Fibroblast of skin of back (primary cell): ENCODE measurements around the gene RETREG1.
"Not testable (repeated sequence)": the region's sequence is repeated elsewhere in the genome, so short reads cannot be mapped to it uniquely, and the experiment has no call there.

ENCODE experiments used
- DNase-seq: peaks from one replicate; pipeline ENCODE4 v3.0.0-alpha.2; 2013

RETREG1 gene

DNA sequence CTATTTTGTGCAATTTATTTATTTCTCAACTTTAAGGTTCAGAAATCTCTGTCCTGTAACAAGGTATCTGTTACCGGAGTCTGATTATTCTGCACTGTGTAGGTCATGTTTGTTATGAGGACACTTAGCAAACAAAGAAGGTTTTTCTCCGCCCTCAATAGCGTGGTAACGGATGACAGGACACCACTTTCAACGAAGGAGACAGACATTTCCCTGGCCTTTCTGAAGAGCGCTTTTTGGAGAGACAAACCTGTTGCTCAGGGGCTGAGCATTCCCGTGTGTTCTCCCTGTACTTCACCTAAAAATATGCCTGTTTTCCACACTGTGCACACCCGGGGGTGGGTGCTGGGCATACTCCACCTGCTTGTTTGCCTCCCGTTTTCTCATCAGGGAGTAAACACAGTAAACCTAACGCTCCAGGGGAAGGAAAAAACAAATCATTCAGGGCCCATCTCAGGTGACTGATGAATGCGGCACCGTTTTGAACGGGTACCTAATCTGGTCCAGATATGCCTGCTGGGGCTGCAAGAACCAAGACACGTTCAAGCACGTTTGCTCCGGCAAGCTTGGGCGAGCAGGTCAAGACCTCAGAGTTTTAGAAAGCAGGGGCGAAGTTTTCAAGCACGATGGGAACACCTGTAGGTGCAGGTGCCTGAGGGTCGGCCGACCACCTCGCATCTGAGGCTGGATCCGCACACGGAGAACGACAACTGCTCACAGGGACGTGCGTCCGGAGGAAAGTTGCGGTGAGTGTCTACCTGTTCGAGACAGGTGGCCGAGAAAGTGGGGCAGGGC lies 859 bp downstream of the RETREG1 start:
- DNase-seq: no peak

DNA sequence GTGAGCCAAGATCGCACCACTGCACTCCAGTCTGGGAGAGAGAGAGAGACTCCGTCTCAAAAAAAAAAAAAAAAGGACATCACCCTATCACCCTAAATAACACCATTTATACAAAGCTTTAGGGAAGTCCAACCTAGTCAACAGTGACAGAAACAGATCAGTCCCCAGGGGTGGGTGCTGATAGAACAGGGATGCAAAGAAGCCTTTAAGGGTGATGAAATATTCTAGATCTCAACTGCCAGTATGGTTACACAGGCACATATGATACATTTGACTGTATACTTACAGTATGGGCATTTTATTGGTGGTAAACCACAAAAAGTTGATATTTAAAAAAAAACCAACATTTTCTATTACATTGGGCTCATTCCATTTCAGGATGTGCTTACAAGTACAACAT lies 4.8 kb downstream of the RETREG1 start:
- DNase-seq: no peak

DNA sequence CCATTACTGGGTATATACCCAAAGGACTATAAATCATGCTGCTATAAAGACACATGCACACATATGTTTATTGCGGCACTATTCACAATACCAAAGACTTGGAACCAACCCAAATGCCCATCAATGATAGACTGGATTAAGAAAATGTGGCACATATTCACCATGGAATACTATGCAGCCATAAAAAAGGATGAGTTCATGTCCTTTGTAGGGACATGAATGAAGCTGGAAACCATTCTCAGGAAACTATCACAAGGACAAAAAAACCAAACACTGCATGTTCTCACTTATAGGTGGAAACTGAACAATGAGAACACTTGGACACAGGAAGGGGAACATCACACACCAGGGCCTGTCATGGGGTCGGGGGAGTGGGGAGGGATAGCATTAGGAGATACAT lies 5.9 kb downstream of the RETREG1 start:
- not testable (repeated sequence) for DNase-seq

DNA sequence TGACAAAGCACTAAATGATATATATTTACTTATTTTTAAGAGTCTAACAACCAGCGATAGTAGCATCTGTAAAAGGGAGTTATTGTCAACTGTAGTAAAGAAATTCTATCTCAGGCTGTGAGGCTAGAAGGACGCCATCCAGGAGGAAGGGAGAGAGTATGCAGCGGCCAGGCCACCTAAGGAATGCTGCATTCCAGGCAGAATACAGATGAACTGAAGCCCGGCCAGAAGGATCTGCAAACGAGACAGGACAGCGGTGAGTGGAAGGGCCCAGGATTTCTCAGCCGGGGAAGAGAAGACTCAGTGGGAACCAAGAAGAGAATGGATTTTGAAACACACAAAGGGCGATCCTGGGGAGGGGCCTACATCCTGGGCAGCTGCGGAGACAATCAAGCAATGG lies 7.4 kb downstream of the RETREG1 start:
- no peak for DNase-seq

DNA sequence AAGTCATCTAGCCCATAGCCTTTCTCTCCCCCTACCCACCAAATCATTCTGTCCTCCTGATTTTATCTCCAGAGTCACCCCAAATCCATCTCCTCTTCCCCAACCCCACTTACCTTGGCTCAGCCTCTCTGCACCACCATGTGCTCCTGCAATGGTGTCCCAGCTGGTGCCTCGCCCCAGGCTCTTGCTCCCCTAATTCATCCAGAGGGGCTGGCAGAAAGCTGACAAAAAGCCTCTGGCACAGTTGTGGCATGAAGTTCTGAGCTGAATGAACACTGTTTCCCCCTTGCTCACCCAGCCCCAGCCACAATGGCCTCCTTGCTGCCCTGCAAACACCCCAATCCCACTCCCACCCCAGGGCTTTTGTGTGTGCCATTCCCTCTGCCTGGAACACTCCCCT lies 10.2 kb downstream of the RETREG1 start:
- DNase-seq: no peak

DNA sequence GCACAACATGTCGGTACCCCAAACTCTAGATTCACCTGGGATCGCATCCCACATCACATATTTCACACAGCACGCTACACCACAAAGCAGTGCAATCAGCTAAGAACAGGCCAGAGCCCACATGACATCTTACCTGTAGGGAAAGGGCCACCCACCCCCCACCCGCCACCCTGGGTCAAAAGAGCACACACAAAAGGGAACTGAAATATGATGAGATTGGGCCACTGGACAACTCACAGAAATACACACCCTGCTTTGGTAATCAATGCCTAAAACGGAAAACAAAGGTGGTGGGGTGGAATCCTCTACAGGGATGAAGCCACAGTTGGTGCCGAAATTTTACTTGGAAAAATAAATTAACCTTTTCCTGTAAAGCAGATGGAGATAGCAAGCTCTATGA lies 13.1 kb downstream of the RETREG1 start:
- no peak for DNase-seq

DNA sequence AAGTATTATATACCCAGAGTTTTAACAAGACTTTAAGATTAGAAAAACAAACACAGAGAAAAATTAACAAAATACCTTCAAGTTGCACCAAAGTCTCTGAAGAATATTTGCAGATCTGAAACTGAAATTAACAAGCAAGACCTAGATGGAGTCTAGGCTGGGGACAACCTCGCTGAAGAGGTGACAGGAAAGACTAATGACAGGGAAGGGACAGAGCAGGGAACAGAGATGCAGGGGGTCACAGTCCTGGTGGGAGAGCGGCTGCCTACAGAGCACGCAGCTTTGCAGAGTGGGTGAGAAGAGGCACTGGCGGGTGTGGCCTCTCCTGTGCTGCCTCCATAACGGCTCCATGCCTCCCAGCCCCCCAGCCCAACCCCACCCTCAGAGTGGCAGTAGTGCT lies 13.5 kb downstream of the RETREG1 start:
- DNase-seq: no peak

DNA sequence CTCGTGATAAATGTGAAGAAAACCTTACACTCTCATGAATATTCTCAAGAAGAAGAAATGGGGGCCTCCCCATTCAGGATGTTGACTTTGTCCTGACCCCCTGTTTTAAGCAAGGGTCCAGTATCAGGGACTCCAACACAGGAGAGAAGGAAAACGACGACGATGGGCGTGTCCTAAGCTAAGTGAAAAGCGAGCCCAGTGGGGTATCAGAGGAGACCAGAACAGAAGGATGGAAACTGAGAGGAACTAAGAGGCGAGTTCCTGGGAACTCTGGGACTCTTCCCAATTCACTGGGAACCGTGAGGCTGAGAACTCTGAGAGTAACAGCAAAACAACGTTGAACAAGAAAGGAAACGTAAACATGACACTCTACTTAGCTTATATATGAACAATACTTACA lies 14.6 kb downstream of the RETREG1 start:
- no peak for DNase-seq

DNA sequence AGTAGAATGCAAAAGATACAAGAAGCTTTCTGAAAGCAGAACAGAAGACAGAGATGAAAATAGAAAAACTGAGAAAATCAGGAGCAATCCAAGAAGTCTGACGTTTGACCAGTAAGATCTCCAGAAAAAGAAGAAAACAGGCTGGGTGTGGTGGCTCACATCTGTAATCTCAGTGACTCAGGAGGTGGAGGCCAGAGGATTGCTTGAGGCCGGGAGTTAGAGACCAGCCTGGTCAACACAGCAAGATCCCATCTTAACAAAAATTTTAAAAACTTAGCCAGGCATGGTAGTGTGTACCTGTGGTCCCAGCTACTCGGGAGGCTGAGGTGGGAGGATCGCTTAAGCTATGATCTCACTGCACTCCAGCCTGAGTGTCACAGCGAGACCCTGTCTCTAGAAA lies 15.9 kb downstream of the RETREG1 start:
- no peak for DNase-seq

DNA sequence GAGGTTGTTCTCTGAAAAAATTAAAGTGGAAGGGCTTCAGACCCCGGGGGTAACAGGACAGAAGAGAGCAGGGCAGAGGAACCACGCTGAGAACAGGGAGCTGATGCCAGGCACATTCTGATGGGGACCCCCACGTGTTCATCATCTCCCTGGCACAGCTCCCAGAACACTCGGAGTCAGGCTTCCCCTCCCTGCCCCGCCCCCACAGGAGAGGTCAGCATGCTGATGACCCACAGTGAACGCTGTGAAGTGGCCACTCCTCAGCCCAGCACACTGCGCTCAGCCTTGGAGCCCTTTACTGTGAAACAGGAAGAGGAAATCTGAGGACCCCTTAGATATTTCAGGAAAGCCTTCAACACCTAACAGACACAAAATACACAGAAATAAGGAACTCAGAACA lies 16.4 kb downstream of the RETREG1 start:
- DNase-seq: peak; percentile 13

DNA sequence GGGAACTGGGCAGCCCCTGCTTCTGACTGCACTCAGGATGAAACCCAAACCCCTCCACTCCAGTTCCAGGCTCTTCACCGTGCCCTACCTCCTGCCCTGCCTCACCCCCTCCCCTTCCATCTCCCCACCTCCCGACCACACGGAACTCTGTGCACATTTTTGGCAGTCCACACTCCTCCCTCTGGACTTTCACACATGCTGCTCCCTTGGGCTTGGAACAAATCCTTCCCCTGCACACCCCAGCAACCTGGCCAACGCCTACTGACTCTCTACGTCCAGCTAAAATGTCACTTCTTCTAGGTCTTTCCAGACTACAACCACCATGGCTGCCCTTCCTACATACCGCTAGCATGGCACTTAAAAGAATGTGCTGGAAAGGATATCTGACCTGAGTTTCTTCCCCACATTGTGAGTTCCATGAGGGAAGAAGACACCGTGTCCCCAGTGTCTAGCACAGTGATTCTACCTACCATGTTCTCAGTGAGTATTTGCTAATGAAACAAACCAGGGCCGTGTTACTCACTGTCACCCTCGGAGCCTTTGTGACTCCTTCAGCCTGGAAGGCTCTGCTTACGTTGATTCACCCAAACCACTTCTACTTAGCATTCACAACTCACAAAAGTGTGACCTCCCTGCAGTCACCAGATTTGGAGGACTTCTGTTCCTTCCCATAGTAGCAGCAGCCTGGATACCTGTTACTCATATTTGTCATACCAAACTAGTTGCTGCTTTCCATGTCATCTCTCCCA lies 18.7 kb downstream of the RETREG1 start:
- no peak for DNase-seq

DNA sequence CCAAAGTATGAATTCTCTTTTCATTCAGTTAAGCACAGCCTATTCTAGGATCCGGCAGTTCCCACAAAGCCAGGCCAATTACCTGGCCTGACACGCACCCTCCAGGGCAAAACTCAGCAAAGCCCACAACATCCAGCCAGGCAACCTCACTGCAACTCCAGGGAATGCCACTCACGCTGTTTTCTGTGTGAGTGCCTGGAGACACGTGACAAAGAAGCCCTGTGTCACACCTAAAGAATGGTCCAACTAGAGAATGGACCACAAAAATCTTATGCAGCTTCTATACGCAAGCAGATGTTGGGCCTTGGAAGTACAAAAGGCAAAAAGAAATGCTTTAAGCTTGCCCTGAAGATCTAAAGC lies 20.2 kb downstream of the RETREG1 start:
- DNase-seq: peak; percentile 71

DNA sequence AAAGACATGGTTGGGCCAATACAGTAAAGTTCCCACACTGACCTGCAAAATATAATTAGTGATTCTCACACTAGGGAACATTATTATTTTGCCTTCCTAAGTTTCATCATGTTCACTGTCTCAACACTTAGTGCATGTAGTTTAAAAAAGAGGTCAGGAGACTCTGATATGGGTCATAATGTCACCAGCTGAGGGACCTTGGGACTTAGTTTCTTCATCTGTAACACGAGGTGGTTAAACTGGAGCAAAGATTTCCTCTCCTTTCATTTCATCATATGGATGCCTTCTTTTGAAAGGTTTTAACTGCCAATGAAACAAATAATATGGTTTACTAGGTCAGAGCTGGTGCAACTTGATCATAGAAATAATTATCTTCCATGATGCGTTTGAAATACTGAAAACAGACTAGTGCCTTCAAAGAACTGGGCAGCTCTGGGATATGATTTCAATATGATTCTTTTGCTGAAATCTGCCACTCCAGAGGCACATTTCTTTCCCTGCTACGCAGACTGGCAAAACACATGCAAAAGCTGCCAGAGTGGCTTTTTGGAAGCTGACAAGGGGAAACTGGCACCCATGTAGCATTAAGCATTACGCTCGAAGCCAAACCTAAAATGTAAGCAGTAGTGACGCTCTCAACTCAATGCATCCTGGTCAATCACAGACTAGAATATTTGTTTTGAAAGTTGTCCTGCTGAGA lies 20.8 kb downstream of the RETREG1 start:
- DNase-seq: no peak

DNA sequence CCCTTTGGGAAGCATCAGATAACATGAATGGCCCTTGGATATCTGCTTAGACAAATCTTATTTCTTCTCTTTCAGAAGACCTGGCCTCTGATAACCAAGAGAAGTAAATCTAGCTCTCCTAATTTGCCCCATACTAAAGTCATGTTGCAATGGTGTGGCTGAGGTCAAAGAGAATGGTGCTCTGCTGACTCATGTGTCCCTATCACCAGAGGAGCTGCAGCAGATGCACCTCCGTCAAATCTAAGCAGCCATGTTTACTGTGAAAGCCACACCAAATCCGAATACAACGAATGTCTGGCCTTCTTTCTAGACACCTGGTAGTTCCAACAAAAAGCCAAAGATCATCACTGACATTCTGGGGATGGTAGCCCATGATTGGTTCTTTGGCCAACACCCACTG lies 23.2 kb downstream of the RETREG1 start:
- DNase-seq: no peak

DNA sequence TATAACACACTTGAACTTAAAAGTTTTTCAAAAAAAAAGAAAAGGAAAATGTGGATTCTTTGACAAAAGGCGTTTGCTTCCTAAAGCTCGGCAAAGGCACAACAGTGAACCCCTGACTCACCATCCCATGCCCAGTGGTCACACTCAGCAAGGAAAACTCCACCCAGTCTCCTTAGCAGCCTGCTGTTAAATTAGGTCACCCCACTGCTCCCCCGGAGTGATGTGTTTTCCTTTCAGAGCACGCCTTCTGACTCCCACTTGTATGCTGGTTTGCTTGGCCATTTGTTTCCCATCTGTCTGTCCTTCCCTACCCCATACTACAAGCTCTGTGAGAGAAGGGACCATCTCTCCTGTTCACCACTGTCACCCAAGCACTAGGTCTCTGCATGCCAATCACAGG lies 23.8 kb downstream of the RETREG1 start:
- DNase-seq: peak; percentile 64

DNA sequence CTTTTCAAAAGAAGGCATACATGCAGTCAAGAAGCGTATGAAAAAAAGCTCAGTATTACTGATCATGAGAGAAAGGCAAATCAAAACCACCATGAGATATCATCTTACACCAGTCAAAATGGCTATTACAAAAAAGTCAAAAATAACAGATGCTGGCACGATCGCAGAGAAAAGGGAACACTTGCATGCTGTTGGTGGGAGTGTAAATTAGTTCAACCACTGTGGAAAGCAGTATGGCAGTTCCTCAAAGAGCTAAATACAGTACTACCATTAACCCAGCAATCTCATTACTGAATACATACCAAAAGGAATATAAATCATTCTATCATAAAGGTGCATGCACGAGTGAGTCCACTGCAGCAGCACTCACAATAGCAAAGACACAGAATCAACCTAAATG lies 24.5 kb downstream of the RETREG1 start:
- DNase-seq: no peak

DNA sequence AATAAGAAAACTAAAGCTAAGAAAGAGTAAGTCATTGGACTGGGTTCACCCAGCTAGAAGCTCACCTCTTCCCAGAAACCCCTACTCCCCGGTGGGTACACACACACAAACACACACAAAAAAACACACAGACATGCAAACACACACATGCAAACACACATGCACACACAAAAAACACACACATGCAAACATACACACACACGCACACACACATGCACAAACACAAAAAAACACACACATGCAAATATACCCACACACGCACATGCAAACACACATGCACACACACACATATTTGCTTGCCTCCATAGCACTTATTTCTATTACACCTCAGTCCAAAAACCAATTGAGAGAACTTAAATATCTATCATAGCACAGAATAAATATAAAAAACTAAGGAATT lies 26.1 kb downstream of the RETREG1 start:
- no peak for DNase-seq

DNA sequence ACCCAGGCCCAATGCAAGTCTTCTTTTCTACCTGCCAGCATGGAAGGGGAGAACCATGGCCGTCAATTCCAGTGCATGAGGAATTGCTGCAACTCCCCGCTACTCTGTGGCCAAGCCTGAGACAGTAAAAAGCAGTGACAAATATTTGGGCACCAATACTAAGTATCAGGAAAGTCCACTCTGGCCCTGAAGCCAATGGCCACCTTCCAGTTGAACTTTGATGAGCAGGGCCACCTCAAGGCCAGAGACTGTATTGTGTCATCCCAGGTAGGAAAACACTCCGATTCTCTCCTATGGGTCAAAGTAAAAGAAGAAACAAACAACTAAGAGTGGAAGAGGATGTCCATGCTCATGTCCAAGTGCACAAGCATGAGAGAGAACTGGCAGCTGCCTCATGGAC lies 27.1 kb downstream of the RETREG1 start:
- no peak for DNase-seq

DNA sequence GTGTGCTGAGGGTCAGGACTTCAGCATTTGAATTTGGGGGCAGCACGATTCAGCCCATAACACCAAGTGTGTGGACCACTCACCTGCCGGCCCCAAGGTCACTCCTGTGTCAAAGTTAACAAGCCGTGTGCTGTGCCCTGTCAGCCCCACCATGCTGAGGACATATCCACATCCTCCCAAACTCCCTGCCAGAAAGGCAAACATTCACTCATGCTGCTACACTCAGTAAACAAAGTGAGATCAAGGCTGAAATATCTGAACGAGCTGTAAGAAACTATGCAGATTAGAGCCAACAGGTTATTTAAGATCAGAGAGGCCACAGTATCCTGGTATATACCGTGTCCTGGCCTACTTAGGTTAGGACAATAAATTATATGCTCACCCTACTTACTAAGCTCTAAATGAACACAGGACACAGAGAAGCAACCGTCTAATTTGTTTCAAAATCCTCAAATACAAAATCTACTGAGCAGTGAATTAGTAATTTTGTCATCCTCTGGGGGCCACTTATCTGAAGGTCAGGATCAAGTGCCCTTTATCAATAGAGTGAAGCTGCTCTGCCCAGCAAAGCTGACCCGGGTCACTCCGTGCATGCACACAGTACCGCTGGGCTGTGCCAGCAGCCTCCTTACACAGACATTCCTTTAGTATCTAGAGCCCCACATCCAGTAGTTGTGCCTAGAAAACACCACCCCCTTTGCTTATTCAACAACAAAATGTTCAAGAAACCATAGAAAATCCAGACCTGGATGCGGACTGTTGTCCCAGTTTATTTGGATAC lies 28.2 kb downstream of the RETREG1 start:
- no peak for DNase-seq

DNA sequence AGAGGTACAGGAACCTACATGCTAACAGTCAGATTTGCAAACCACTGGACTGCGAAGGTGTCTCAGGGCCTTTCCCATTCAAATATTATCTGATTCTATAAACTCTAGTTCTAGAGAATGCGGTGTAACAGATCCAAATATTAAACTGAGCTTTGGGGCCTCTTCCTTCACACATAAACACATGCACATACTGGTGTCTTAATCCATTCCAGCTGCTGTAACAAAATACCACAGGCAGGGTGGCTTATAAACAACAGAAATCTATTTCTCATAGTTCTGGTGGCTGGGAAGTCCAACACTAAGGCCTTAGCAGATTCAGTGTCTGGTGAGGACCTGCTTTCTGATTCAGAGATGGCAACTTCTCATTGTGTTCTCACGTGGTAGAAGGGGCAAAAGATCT lies 30.2 kb downstream of the RETREG1 start:
- no peak for DNase-seq

DNA sequence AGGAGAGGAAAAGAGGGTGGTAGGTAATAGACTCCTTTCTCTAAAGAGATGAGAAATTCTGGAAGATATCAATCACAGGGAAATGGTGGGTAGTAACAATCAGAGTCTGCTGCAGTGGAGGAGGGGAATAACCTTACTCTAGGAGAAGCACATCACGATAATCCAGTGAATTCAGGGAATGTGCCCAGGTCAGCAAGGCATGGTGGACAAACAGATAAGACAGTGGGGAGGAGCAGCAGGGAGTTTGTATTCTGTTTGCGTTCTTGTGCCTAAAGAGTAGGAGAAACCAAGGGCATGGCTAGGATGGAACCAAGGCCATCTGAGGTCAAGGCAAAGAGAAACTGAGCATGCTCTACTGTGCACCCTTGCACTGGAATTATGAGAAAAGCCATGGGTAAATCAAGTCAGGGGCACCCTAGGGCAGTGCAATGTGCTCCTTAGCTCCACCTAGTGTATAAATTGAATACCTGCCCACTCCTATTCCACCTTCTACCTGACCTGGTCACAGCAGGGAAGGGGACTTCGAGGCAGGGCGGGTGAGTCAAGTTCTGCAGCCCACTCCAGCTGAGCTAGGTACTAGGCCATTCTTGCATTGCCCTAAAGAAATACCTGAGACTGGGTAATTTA lies 31.6 kb downstream of the RETREG1 start:
- DNase-seq: no peak

DNA sequence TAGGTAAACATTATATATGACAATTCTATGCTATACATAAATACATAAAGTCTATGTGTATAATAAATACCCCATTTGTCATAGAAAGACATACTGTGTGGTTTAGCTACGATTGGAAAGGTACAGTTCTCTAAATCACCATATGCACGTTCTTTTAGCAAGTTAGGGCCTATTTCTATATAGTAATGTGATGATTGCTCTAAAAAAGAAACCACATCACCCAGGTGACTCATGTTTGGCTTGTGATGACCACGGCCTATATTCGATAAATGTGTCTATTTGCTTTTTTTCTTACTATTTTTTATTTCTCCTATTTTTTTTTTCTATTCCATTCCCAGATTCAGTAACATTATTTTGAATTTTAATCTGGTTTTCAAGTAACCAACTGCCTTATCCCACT lies 34.7 kb downstream of the RETREG1 start:
- no peak for DNase-seq

DNA sequence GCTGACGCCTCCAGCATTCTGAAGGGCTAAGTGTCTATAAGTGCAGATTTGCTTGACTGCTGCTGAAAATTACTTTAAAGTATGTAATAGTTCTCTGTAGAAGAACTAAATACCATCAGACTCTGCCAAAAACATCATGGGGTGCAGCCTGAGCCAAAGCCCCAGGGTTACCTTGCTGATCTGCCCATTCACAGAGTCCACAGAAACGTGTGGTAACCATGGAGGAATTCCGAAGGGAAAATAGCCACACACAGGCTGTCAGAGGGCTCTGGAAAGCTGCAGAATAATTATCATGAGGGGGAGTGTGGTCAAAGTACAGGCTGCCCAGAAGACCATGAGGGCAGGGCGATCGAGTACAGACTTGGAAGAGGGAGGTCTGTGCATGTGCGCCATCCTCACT lies 36.4 kb downstream of the RETREG1 start:
- DNase-seq: no peak
